Fibroblast of lung (primary cell): ENCODE results near the gene C1orf198. TPM values are rescaled to one million over a fixed set of nuclear protein-coding genes. Genes with fewer than 3 reads are reported as not detected.
A peak's percentile ranks its signal among the peaks of the same experiment; 100 is the strongest.

Experiments used
- DNase-seq, 2 donors: peaks; one replicate each; pipeline versions ENCODE4 v3.0.0 to v3.0.0-alpha.2; 2010; ENCODE audit warnings: low read depth in 2 of 2
- H2AFZ ChIP-seq: 2 replicates; pipeline ENCODE4 v1.5.1; 2012; ENCODE audit warnings: low read length, control low read depth, inconsistent platforms
- H3K27ac ChIP-seq: 2 replicates; pipeline ENCODE4 v1.5.1; 2011; ENCODE audit warnings: low read length, control low read depth; ENCODE audit not compliant: insufficient read depth
- H3K27me3 ChIP-seq: 2 replicates; pipeline ENCODE4 v1.5.1; 2011; ENCODE audit warnings: mild to moderate bottlenecking, low read length; ENCODE audit not compliant: control insufficient read depth, insufficient read depth
- H3K36me3 ChIP-seq: 2 replicates; pipeline ENCODE4 v1.5.1; 2011; ENCODE audit warnings: low read length; ENCODE audit not compliant: control insufficient read depth, insufficient read depth
- H3K4me1 ChIP-seq: 2 replicates; pipeline ENCODE4 v1.5.1; 2011; ENCODE audit warnings: low read length; ENCODE audit not compliant: control insufficient read depth, insufficient read depth; ENCODE audit errors: extremely low read depth
- H3K4me2 ChIP-seq: 2 replicates; pipeline ENCODE4 v1.5.1; 2011; ENCODE audit warnings: low read length, control low read depth; ENCODE audit not compliant: insufficient read depth; ENCODE audit errors: extremely low read depth
- H3K4me3 ChIP-seq, 4 experiments: fragments of 200-600 bp in 1 of 4; sonication (generic) in 1 of 4; replicated peaks in 1 of 4; 2 replicates each; pipeline ENCODE4 v1.5.1; 2011 to 2016; ENCODE audit warnings: low read length in 4 of 4, low read depth in 3 of 4, mild to moderate bottlenecking in 3 of 4, control low read depth in 2 of 4, inconsistent platforms in 1 of 4, mixed read lengths in 1 of 4; ENCODE audit not compliant: insufficient read depth in 1 of 4; ENCODE audit errors: control extremely low read depth in 1 of 4
- H3K79me2 ChIP-seq: 2 replicates; pipeline ENCODE4 v1.5.1; 2012; ENCODE audit warnings: mild to moderate bottlenecking, low read length, inconsistent platforms; ENCODE audit not compliant: control insufficient read depth, insufficient read depth
- H3K9ac ChIP-seq: 2 replicates; pipeline ENCODE4 v1.5.1; 2011; ENCODE audit warnings: mild to moderate bottlenecking, low read length, control low read depth; ENCODE audit not compliant: insufficient read depth
- H3K9me3 ChIP-seq: 2 replicates; pipeline ENCODE4 v1.5.1; 2012; ENCODE audit warnings: low read depth, low read length; ENCODE audit not compliant: control insufficient read depth, insufficient read depth
- H4K20me1 ChIP-seq: 2 replicates; pipeline ENCODE4 v1.5.1; 2011; ENCODE audit warnings: low read length; ENCODE audit not compliant: control insufficient read depth, insufficient read depth; ENCODE audit errors: extremely low read depth
- CTCF ChIP-seq, 2 donors: IDR thresholded peaks in 1 of 2; conservative IDR thresholded peaks in 1 of 2; 1 replicate in 1 of 2; 2 replicates in 1 of 2; pipeline ENCODE4 v1.5.1; 2011 to 2012; ENCODE audit warnings: low read length in 2 of 2, control low read depth in 1 of 2, inconsistent platforms in 1 of 2, low read depth in 1 of 2, mild to moderate bottlenecking in 1 of 2
- EZH2 ChIP-seq: IDR thresholded peaks from 2 replicates; pipeline ENCODE4 v1.5.1; 2012; ENCODE audit warnings: low read length, control low read depth, mild to moderate bottlenecking; ENCODE audit errors: missing control alignments
- polyA plus RNA-seq, 2 donors: library from polyadenylated mRNA; depleted of rRNA in 1 of 2; stranded (reverse) in 1 of 2; unstranded in 1 of 2; fragments of >200 nt; gene quantifications; 2 replicates each; pipeline ENCODE4 v1.2.1, GENCODE V29; 2011 to 2012; ENCODE audit warnings: missing spikeins in 1 of 2
- total RNA-seq: library from RNA; depleted of rRNA; stranded (reverse); fragments of >200 nt; gene quantifications from 2 replicates; pipeline ENCODE4 v1.2.1, GENCODE V29; 2014

The C1orf198 gene
- total and polyA plus RNA-seq, 2 donors (not counting 1 experiment from before 2014, with no cell fraction given), result 57.8 to 215 TPM

GRCh38 chr1:230868736-230869385 is 540 bp upstream of the C1orf198 start:
- DNase-seq, result peak in 1 of 2 donors; percentile 24
- H2AFZ ChIP-seq, result peak overlapping the region; percentile 45

GRCh38 chr1:230867101-230867902 is 1.0 kb downstream of the C1orf198 start:
- peaks cover 7% of the 10 kb centered on the region for H3K36me3 ChIP-seq
- H3K4me2 ChIP-seq, result peak overlapping the region; percentile 93
- peak in 1 of 2 donors; percentile 29 for DNase-seq
- H3K4me3 ChIP-seq, result peak overlapping the region; percentile 81 to 90 (median 86)
- TF ChIP-seq CTCF (conservative IDR thresholded peaks at IDR 0.05 in 1 of 2, IDR thresholded peaks at IDR 0.05 in 1 of 2; ENCODE audit: low read depth in 1 of 2, low read length in 2 of 2), result no peak
- no peak for TF ChIP-seq EZH2
- H2AFZ ChIP-seq, result no peak overlapping the region
- peaks cover 49% of the 10 kb centered on the region for H3K79me2 ChIP-seq
- H3K9ac ChIP-seq, result peak overlapping the region; percentile 87
- peak overlapping the region; percentile 78 for H3K27ac ChIP-seq
- peaks cover 22% of the 10 kb centered on the region for H3K4me1 ChIP-seq
- H4K20me1 ChIP-seq, result no peaks in the 10 kb centered on the region
- no peaks in the 10 kb centered on the region for H3K9me3 ChIP-seq
- H3K27me3 ChIP-seq, result no peaks in the 10 kb centered on the region

More at GRCh38 chr1:230868736-230869385, 540 bp upstream of the C1orf198 start:
- TF ChIP-seq CTCF (conservative IDR thresholded peaks at IDR 0.05 in 1 of 2, IDR thresholded peaks at IDR 0.05 in 1 of 2; ENCODE audit: low read depth in 1 of 2, low read length in 2 of 2), result no peak
- no peak for TF ChIP-seq EZH2
- Histone ChIP-seq H3K27me3 (no peaks in the 10 kb centered on the region), H3K27ac (peak overlapping the region; percentile 87), H3K4me1 (peaks cover 15% of the 10 kb centered on the region), H3K9me3 (no peaks in the 10 kb centered on the region), H4K20me1 (no peaks in the 10 kb centered on the region), H3K79me2 (peaks cover 40% of the 10 kb centered on the region), H3K9ac (peak overlapping the region; percentile 79), H3K4me3 (peak overlapping the region; percentile 42 to 61 (median 53)), H3K36me3 (peaks cover 7% of the 10 kb centered on the region), H3K4me2 (peak overlapping the region; percentile 85)
